ENCODE results near the gene WDR7. TPM values are rescaled to one million over a fixed set of nuclear protein-coding genes. Genes with fewer than 3 reads are reported as not detected.

WDR7 gene
- total RNA-seq, 1 donor from 2014 or later = 8.2 TPM

DNA sequence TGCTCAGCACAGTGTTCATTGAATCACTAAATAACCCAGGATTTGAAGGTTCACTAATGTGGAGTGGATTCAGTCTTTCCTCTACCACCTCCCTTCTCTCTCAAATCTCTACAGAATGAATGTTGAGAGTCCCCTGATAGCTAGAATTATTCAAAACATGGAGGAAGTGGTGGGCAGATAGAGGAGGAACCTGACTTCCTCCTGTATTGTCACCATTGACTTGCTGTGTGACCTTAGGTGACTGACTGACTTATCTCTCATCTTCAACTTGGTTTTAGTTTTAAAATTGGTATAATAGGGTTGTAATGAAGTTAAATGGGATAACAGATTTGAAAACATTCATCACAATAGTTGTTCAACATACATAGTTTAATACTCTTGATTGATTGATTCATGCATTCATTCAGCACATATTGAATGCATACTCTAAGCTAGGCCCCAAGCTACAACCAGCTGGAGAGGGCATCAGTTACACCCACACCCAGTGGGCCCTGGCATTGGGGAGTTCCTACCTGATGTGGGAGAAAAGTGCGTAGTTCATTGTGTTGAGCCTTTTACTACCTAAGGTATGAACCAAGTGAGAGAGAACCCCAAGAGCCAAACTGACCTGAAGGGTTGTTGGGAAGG is 96.0 kb downstream of the WDR7 start:
- no peak for DNase-seq (ENCODE audit: low read depth)
- TF ChIP-seq, protein P1, sequence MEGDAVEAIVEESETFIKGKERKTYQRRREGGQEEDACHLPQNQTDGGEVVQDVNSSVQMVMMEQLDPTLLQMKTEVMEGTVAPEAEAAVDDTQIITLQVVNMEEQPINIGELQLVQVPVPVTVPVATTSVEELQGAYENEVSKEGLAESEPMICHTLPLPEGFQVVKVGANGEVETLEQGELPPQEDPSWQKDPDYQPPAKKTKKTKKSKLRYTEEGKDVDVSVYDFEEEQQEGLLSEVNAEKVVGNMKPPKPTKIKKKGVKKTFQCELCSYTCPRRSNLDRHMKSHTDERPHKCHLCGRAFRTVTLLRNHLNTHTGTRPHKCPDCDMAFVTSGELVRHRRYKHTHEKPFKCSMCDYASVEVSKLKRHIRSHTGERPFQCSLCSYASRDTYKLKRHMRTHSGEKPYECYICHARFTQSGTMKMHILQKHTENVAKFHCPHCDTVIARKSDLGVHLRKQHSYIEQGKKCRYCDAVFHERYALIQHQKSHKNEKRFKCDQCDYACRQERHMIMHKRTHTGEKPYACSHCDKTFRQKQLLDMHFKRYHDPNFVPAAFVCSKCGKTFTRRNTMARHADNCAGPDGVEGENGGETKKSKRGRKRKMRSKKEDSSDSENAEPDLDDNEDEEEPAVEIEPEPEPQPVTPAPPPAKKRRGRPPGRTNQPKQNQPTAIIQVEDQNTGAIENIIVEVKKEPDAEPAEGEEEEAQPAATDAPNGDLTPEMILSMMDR (conservative IDR thresholded peaks at IDR 0.05; ENCODE audit: low read depth, low read length) = no peak
- no peak overlapping the region for H3K4me3 ChIP-seq (ENCODE audit: low read depth, low read length)

DNA sequence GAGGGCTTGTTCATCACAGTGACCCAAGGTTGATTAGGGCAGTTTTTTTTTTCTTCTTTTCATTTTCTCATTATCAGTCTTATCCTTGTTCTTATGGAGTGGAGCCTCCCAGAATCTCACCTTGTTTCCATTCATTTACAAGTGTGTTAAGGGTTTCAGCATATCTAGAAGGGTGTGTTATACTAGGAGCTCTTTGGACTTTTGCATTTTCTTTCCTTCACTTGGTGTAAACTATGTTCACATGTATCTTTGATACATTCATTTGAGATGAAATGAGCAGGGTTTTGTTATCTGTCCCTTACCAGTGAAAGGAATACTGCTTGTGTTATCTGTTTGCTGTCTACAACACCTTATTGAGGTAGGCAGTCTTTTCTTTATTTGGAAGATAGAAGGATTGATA is 96.7 kb downstream of the WDR7 start:
- TF ChIP-seq, protein P1 (conservative IDR thresholded peaks at IDR 0.05; ENCODE audit: low read depth, low read length) = no peak
- no peak for DNase-seq (ENCODE audit: low read depth)
- no peak overlapping the region for H3K4me3 ChIP-seq (ENCODE audit: low read depth, low read length)

DNA sequence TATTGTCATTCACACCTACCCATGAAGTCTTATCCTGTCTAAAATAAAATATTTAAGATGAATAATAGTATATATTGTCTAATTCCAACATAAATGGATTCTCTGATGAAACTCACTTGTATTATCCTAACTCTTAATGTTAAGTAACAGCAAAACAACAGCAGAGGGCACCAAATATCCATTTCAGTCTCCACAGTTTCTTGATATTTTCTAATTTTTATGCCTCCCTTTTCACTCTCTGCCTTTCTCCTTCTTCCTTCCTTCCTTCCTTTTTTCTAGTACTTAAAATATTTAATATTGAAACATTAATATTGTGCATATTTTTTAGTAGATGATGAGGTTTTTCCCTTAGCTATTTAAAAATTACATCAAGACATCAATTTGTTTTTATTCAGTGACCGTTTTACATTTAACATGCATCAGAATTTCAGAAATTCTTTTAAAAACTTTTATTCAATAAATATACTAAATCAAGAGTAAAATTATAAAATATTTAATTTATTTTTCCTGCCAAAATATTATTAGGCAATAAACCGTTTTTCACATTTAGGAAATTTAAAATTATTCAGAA is 97.6 kb downstream of the WDR7 start:
- DNase-seq (ENCODE audit: low read depth) = peak; percentile 2
- TF ChIP-seq, protein P1 (conservative IDR thresholded peaks at IDR 0.05; ENCODE audit: low read depth, low read length) = peak; percentile 70
- H3K4me3 ChIP-seq (ENCODE audit: low read depth, low read length) = no peak overlapping the region

DNA sequence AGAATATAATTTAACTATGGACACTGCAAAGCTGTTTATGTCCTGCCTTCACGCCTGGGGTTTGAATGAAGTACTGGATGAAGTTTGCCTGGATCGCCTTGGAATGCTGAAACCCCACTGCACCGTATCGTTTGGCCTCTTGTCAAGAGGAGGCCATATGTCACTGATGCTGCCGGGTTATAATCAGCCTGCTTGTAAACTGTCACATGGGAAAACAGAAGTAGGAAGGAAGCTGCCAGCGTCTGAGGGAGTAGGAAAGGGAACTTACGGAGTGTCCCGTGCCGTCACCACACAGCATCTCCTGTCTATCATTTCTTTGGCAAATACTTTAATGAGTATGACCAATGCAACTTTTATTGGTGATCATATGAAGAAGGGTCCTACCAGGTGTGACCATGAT is 105.8 kb downstream of the WDR7 start:
- TF ChIP-seq, protein P1 (conservative IDR thresholded peaks at IDR 0.05; ENCODE audit: low read depth, low read length) = no peak
- DNase-seq (ENCODE audit: low read depth) = no peak
- H3K4me3 ChIP-seq (ENCODE audit: low read depth, low read length) = no peak overlapping the region

DNA sequence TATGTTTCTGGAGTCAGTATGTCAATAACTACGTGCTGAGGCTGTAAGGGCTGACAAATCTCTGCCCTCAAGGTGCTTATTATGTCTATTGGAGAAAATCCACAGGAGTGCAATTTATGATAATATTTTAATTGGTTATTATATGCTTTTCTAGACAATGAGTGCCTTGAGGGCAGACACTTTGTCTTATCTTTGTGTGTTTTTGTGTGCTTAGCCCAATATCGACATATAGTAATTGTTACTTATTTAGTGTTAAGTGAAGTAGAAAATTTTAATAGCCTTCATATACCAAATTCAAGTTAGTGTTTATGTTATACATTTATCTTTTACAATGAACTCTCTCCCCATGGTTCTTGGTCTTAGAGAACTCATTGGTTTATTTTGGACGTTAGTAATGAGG is 118.9 kb downstream of the WDR7 start:
- no peak overlapping the region for H3K4me3 ChIP-seq (ENCODE audit: low read depth, low read length)
- no peak for DNase-seq (ENCODE audit: low read depth)
- TF ChIP-seq, protein P1 (conservative IDR thresholded peaks at IDR 0.05; ENCODE audit: low read depth, low read length) = no peak

DNA sequence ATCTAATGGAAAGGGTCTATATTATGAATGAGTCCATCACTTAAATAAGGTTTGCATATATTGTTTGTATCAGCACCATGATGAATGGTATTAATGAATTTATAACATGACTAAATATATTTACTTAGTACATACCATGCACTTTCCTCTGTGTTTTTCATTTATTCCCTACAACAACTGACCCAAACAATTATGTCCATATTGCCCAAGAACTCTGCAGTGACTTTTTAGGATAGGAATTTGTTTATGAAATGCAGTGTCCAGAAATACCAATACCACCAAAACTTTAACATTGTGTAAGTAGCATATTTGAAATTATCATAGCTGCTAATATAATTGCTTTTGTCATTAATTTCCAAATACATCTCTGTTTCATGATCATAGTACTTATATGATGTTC is 119.7 kb downstream of the WDR7 start:
- TF ChIP-seq, protein P1 (conservative IDR thresholded peaks at IDR 0.05; ENCODE audit: low read depth, low read length) = no peak
- DNase-seq (ENCODE audit: low read depth) = no peak
- H3K4me3 ChIP-seq (ENCODE audit: low read depth, low read length) = no peak overlapping the region

DNA sequence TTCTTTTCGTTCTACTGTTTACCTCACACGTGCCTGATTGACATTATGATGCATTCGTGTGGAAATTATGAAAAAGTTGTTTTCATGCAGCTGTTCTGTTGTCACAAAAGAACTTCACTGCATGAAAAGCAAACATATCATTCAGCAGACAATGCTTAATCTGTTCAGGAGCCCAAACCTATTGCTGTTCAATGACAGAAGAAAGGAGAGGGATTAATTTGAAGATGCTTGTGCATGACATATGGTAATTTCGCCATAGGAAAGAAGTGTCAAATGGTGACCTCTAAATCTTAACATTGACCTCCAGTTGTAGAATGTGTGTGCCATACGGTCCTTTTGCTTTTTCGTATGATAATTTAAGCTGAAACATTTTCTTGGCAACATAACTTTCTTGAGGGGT is 124.5 kb downstream of the WDR7 start:
- TF ChIP-seq, protein P1 (conservative IDR thresholded peaks at IDR 0.05; ENCODE audit: low read depth, low read length) = no peak
- DNase-seq (ENCODE audit: low read depth) = no peak
- H3K4me3 ChIP-seq (ENCODE audit: low read depth, low read length) = no peak overlapping the region
